Measurements from ENCODE around the gene MFAP1. TPM values are rescaled to one million over a fixed set of nuclear protein-coding genes. Genes with fewer than 3 reads are reported as not detected.

The MFAP1 gene
- total RNA-seq, 1 experiment from 2014 or later, result 16.4 TPM

DNA sequence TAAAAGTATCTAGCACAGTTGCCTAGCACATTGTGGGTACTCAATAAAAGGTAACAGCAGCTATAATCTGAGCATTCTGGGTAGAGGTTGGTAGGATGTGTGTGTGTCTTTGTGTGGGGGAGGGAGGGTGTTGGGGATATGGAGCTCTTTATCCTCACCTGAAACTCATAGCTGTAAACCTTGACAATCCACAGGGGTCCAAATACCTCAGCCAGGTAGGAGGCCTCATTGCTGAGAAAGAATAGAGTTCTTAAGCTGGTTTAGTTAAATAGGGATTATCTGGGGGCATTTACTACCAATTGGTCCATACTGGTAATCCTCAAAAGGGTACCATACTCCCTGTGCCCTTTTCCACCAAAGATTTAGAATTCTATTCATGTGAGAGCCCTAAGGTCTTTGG lies 28.5 kb downstream of the MFAP1 start:
- Mint-ChIP-seq H3K27me3 (ENCODE audit: unreplicated experiment) (no peaks in the 10 kb centered on the region), H3K27ac (ENCODE audit: unreplicated experiment) (no peak overlapping the region), H3K9me3 (ENCODE audit: low read depth, unreplicated experiment) (no peaks in the 10 kb centered on the region), H3K4me1 (ENCODE audit: low read depth, unreplicated experiment) (peaks cover 51% of the 10 kb centered on the region), H3K4me3 (ENCODE audit: low read depth, unreplicated experiment) (no peak overlapping the region), H3K36me3 (ENCODE audit: insufficient read depth, unreplicated experiment) (peaks cover 56% of the 10 kb centered on the region)
- intact Hi-C loops (cut with micrococcal nuclease; ENCODE audit: unreplicated experiment), result no loop called here
- DNase-seq, result no peak
- CTCF ChIA-PET, result interaction anchor here (0.9 kb wide), 1 partner anchor 13 kb away, joined by 5 read pairs; no protein-coding TSS in a partner anchor
- TF ChIP-seq, protein P1, sequence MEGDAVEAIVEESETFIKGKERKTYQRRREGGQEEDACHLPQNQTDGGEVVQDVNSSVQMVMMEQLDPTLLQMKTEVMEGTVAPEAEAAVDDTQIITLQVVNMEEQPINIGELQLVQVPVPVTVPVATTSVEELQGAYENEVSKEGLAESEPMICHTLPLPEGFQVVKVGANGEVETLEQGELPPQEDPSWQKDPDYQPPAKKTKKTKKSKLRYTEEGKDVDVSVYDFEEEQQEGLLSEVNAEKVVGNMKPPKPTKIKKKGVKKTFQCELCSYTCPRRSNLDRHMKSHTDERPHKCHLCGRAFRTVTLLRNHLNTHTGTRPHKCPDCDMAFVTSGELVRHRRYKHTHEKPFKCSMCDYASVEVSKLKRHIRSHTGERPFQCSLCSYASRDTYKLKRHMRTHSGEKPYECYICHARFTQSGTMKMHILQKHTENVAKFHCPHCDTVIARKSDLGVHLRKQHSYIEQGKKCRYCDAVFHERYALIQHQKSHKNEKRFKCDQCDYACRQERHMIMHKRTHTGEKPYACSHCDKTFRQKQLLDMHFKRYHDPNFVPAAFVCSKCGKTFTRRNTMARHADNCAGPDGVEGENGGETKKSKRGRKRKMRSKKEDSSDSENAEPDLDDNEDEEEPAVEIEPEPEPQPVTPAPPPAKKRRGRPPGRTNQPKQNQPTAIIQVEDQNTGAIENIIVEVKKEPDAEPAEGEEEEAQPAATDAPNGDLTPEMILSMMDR (IDR thresholded peaks at IDR 0.05; ENCODE audit: unreplicated experiment), result no peak
- BruUV-seq (replicated peaks), result no TSS peak

DNA sequence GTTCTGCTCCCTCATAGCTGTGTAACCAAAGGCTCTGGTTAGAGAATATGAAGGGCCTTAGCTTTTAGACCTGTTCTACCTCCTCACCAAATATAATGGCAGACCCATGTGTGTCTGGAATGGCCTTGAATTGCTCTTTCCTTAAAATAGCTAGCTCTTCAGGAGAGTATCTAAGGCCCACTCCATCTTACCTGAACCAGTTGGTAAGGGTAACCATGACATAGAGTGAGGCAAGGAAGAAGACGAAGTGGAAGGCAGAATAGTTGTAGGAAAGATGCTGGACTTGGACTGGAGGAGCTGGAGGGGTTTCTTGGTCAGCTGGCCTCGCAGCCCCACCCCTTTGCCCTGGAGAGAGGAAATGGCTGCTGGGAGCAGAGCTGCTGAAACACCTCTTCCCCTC lies 29.3 kb downstream of the MFAP1 start:
- TF ChIP-seq, protein P1 (IDR thresholded peaks at IDR 0.05; ENCODE audit: unreplicated experiment), result no peak
- CTCF ChIA-PET, result interaction anchor here (0.9 kb wide), 1 partner anchor 12 kb away, joined by 5 read pairs; no protein-coding TSS in a partner anchor
- Mint-ChIP-seq H3K27ac (ENCODE audit: unreplicated experiment) (no peak overlapping the region), H3K27me3 (ENCODE audit: unreplicated experiment) (no peaks in the 10 kb centered on the region), H3K4me3 (ENCODE audit: low read depth, unreplicated experiment) (no peak overlapping the region), H3K4me1 (ENCODE audit: low read depth, unreplicated experiment) (peaks cover 46% of the 10 kb centered on the region), H3K36me3 (ENCODE audit: insufficient read depth, unreplicated experiment) (peaks cover 48% of the 10 kb centered on the region), H3K9me3 (ENCODE audit: low read depth, unreplicated experiment) (no peaks in the 10 kb centered on the region)
- no TSS peak for BruUV-seq (replicated peaks)
- intact Hi-C loops (cut with micrococcal nuclease; ENCODE audit: unreplicated experiment), result no loop called here
- DNase-seq, result no peak

DNA sequence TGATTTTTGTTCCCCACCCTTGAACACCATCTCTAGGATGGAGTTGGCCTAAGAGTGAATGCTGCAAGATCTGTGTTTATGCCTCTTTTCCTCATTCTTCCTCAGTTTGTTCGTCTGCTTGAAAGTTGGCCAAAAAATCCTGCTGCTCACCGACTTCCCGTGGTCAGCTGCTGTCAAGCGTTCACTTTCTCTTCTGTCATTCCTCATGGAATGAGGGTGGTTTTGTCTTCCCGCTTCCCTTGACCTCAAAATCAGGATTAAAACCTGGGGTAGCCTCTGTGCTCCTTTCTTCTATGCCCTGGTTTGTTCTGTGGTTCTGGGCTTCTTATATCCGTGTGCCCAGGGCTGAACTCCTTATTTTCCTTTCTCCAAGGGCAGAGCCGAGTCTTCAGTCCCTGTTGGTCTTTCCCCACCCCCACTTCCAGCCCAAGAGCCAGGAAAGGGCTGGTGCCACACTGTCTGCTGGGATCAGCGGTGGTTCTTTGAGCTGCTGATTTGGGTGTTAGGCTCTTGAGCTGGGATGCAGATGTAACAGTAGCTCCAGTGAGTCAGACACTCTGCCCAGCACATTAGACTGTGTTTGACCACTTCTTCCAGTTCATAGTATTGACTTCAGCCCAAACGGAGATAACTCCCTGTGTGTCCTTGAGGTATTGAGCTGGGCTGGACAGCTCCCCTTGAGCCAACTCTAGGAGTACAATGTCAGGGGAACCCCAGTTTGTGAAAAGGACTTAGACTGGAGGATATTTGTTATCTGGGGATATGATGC lies 30.0 kb downstream of the MFAP1 start:
- no TSS peak for BruUV-seq (replicated peaks)
- Mint-ChIP-seq H3K4me3 (ENCODE audit: low read depth, unreplicated experiment) (no peak overlapping the region), H3K9me3 (ENCODE audit: low read depth, unreplicated experiment) (no peaks in the 10 kb centered on the region), H3K36me3 (ENCODE audit: insufficient read depth, unreplicated experiment) (peaks cover 46% of the 10 kb centered on the region), H3K4me1 (ENCODE audit: low read depth, unreplicated experiment) (peaks cover 42% of the 10 kb centered on the region), H3K27ac (ENCODE audit: unreplicated experiment) (no peak overlapping the region), H3K27me3 (ENCODE audit: unreplicated experiment) (no peaks in the 10 kb centered on the region)
- no peak for DNase-seq
- intact Hi-C loops (cut with micrococcal nuclease; ENCODE audit: unreplicated experiment), result no loop called here
- CTCF ChIA-PET, result no interaction called here
- TF ChIP-seq, protein P1 (IDR thresholded peaks at IDR 0.05; ENCODE audit: unreplicated experiment), result no peak

GRCh38 chr15:43793647-43794046 lies 30.8 kb downstream of the MFAP1 start:
- TF ChIP-seq, protein P1 (IDR thresholded peaks at IDR 0.05; ENCODE audit: unreplicated experiment), result no peak
- Mint-ChIP-seq H3K27ac (ENCODE audit: unreplicated experiment) (peak overlapping the region; percentile 91), H3K27me3 (ENCODE audit: unreplicated experiment) (no peaks in the 10 kb centered on the region), H3K4me1 (ENCODE audit: low read depth, unreplicated experiment) (peaks cover 35% of the 10 kb centered on the region), H3K36me3 (ENCODE audit: insufficient read depth, unreplicated experiment) (peaks cover 40% of the 10 kb centered on the region), H3K9me3 (ENCODE audit: low read depth, unreplicated experiment) (no peaks in the 10 kb centered on the region), H3K4me3 (ENCODE audit: low read depth, unreplicated experiment) (peak overlapping the region; percentile 86)
- CTCF ChIA-PET, result no interaction called here
- no peak for DNase-seq
- no TSS peak for BruUV-seq (replicated peaks)
- intact Hi-C loops (cut with micrococcal nuclease; ENCODE audit: unreplicated experiment), result no loop called here
